ENCODE measurements around the gene DSCAM. TPM values are rescaled to one million over a fixed set of nuclear protein-coding genes. Genes with fewer than 3 reads are reported as not detected.

DSCAM gene
- total RNA-seq, 1 donor from 2014 or later = not detected

DNA sequence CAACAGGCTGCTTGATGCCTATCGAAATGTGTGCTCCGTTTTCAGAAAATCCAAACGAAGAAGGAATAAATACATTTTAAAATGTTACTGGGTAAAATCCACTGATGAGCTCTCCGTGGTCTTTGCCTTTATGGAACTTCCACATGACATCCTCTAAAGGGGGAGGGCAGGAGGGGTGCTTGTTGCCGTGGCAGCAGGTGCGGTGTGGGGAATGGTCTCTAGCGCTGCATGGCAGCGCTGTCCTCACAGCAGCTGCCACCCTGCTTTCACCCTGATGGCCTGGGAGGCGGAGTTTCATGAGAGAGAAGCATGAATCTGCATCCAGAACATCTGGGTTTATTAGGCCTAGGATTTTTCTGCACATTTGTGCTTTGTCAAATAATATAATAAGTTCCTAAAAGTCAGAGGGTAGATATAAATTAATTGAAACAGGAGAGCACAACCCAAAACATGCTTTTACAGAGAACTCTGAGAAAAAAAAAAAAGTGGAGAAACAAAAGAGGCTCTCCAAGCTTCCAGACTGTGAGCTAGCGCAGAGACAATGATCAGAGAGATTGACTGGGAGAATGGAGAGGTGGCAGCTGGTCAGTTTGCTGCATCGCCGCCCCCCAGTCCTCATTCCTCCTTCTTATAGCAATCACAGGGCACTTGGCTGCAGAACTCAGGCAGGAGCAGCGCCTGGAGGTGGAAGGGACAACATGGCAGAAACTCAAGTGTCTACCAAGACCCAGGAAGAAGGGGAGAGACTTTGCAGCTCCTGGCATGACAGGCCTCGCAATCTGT lies 228.6 kb downstream of the DSCAM start:
- no peak for DNase-seq (ENCODE audit: low read depth in 2 of 2)

DNA sequence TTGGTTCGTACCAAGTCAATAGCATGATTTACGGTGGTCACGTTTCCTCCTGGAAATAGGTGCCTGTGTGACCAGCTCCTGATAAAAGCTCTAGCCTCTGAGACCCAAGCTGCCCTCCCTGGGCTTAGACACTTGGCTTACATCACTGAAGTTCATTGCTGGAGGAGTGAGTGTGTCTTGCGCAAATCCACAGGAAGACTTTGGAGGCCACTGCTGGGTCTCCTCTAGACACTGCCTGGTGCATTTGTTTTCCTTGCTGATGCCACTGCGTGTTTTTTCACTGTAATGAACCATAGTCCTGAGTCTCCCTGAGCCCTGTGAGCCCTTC lies 230.6 kb downstream of the DSCAM start:
- no peak for DNase-seq (ENCODE audit: low read depth in 2 of 2)

- DNase-seq (ENCODE audit: low read depth in 2 of 2) = no peak
These were observed 231.2 kb downstream of the DSCAM start for GRCh38 chr21:40615505-40616376.

DNA sequence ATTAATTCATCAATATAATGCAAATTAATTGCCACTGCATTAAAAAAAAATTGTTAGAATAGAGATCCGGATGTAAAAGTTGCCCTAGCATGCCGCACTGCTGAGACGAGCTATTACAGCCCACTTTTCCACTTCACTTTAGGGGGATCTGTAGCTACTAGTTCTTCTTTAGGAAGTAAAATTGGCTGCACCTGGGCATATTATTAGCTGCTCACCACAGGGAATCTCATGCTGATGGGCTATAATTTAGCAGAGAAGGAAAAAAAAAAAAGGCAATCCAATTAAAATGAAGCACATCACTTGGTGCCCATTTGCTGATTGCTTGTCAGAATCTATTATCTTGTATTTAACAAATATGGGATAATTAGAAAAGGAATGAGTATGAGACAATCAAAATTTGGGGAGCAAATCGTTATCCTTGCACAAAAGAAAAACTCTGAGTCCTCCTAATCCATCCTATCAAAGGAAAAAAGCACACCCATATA lies 233.4 kb downstream of the DSCAM start:
- DNase-seq (ENCODE audit: low read depth in 2 of 2) = no peak

DNA sequence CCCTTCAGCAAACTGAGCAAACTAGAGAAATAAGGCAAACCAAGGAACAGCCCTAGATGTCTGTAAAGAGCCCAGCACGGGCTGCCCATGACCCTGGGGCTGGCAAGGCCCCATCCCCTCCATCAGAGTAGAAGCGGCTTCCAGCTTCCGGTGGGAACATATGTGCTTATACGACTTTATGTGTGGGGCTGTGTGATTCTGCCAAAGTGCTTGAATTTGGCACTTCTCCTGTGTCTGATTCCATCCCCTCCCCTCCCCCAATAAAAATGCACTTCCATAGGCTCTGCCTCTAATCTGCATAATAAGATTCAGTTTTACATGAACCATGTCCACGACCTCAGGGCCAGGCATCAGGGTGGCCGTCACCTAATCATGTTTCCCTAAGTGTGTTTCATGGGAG lies 236.6 kb downstream of the DSCAM start:
- no peak for DNase-seq (ENCODE audit: low read depth in 2 of 2)

- DNase-seq (ENCODE audit: low read depth in 2 of 2) = no peak
These were observed 240.6 kb downstream of the DSCAM start for GRCh38 chr21:40606341-40606740.

GRCh38 chr21:40605094-40605493 lies 241.9 kb downstream of the DSCAM start:
- no peak for DNase-seq (ENCODE audit: low read depth in 2 of 2)

DNA sequence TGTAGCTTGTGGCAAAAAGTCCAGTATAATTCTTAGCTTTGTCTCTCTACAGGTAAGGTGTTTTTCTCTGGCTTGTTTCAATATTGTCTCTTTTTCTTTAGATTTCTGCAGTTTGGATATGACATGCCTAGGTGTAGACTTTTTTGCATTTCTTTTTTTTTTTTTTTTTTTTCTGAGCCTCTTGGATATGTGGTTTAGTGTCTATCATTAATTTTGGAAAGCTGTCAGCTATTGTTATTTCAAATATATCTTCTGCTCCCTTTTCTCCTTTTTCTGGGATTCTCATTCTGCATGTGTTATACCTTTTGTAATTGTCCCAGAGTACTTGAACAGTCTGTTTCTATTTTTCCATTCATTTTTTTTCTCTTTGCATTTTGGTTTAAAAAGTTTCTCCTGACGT lies 243.2 kb downstream of the DSCAM start:
- no peak for DNase-seq (ENCODE audit: low read depth in 2 of 2)

DNA sequence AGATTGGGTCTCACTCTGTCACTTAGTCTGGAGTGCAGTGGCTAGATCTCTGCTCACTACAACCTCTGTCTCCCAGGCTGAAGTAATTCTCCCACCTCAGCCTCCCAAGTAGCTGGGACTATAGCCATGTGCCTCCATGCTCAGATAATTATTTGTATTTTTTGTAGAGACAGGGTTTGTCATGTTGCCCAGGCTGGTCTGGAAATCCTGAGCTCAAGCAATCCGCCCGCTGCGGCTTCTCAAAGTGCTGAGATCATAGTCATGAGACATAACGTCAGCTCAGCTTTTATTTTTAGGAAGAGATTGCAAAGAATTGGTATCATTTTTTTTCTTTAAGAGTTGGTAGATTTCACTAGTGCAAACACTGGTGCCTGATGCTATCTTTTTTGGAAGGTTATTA lies 244.9 kb downstream of the DSCAM start:
- DNase-seq (ENCODE audit: low read depth in 2 of 2) = no peak

DNA sequence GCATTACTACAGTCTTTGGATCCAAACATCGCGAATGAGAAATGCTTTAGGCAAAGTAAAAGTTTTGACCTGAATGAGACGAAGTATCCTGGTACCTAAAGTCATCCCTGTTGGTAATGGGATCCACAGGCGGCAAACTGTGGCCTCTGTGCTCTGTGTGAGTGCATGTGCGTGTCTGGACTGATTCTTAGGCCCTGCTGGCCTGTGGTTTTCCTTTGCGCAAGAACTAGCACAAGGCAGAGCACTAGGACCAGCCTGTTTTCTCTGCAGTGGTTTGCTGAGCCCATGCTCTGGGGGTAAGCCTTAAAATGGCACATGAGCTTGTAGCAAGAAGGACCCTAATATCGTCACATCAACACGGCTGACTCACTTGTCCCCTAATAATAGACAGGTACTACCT lies 251.2 kb downstream of the DSCAM start:
- no peak for DNase-seq (ENCODE audit: low read depth in 2 of 2)

DNA sequence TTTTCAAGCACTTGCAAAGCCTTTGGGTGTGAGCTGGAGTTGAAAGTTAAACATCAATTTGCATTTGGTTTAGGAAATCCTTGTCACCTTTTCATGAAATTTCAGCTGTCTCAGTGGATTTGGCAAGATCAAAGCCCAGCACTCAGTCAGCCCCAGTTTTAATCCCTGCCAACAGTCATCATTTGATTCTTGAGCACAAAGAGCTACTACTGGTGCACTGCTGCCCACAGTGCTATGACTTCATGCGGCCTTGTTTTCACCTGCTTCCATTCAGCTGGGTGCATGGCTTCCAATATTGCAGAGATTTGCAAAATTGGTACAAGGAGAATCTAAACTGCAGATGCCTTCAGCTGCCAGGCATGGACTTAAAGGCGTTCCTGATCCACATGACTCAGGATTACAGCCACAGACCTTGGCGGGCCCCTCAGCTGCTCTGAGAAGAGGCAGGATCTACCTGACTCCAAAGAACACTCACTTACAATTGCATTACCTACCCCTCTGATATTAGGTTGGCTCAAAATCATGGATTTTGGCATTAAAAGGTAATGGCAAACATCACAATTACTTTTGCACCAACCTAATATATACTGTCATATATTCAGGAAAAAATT lies 259.1 kb downstream of the DSCAM start:
- no peak for DNase-seq (ENCODE audit: low read depth in 2 of 2)

GRCh38 chr21:40586575-40586974 lies 260.4 kb downstream of the DSCAM start:
- DNase-seq (ENCODE audit: low read depth in 2 of 2) = no peak

DNA sequence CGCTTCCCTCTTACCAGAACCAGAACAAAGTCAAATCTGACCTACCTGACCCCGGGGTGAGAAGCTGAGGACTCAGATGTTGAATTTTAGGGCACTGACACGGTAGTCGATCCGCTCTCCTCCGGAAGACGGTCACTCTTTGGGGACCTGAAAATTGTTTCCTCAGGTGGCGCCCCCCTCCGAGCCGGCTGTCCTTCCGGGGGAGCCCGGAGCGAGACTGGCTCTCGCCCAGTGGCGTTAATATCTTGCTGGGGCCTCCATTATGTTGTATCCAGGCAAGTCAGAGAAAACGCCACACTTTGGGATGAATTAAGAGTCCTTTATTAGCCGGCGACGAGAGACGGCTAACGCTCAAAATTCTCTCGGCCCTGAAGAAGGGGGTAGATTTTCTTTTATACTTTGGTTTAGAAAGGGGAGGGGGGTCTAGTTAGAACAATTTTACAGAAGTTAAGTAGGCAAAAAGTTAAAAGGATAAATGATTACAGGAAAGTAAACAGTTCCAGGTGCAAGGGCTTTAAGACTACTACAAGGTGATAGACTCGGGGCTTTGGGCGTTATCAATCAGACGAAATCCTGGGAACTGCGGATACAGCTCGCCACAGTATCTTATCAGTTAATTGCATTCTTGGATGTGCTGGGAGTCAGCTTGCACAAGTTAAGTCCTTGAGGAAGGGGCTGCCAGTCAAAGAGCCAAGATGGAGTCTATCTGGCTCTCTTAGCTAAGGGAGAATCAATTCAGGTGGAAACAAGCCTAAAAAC lies 269.5 kb downstream of the DSCAM start:
- DNase-seq (ENCODE audit: low read depth in 2 of 2) = no peak

- DNase-seq (ENCODE audit: low read depth in 2 of 2) = no peak
These were observed 271.0 kb downstream of the DSCAM start for GRCh38 chr21:40575976-40576375.

DNA sequence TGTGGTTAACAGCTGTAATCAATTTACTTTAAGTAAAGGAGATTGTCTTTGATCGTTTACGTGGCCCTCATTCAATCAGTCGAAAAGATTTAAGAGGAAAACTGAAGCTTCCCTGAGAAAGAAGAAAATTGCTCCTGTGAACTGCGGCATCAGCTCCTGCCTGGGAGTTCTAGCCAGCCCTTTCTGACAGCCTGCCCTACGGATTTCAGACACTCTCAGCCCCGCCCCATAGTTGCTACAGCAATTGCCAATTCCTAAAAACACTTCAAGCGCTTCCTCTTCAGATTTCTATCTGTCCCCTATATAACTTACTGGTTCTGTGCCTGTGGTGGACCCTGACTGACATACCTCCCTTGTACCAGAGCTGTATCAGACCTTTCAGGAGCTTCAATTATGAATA lies 277.6 kb downstream of the DSCAM start:
- DNase-seq (ENCODE audit: low read depth in 2 of 2) = no peak

DNA sequence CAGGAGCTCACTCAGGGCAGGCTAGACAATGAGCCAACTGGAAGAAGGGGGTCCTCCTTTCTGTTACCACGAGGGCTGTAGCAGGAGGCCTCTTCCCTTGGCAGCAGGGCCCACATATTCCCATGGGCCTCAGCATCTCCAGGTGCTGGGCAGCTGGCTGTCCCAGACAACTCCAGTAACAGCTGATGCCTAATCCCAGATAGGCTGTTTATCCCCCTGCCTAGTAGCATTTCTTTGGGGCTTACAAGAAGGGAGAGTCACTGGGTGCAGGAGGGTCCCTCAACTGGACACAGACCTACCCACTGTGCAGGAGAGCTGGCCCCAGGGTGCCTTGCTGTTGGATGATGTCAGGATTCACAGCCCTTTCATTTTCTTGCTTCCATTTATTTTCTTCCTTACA lies 278.2 kb downstream of the DSCAM start:
- no peak for DNase-seq (ENCODE audit: low read depth in 2 of 2)

- no peak for DNase-seq (ENCODE audit: low read depth in 2 of 2)
These were observed 279.5 kb downstream of the DSCAM start for GRCh38 chr21:40567501-40567900.

- no peak for DNase-seq (ENCODE audit: low read depth in 2 of 2)
These were observed 280.5 kb downstream of the DSCAM start for GRCh38 chr21:40566486-40566885.

DNA sequence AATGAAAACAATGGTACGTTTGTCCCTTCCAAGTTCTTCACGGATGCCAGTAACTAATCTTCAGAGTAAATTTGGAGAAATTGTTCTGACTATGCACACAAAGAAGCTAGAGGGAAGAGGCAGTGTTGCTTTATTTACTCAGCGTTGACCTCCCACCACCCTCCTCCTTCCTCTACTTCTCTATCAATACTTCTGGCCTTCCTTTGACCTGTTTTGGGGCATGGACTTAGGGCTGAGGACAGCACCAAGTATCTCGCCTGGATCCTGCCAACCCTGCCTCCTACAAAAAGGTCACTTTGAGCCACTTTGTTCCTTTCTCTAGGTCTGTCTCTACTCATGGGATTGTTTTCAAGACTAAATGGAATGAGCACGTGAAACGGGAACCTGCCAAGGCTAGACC lies 282.6 kb downstream of the DSCAM start:
- no peak for DNase-seq (ENCODE audit: low read depth in 2 of 2)

- no peak for DNase-seq (ENCODE audit: low read depth in 2 of 2)
These were observed 283.1 kb downstream of the DSCAM start for GRCh38 chr21:40563900-40564299.

GRCh38 chr21:40562242-40563002 lies 284.5 kb downstream of the DSCAM start:
- DNase-seq (ENCODE audit: low read depth in 2 of 2) = no peak
